NCI-H128 (cell line): ENCODE data around the gene GCLC.
"Not testable (repeated sequence)": the region's sequence is repeated elsewhere in the genome, so short reads cannot be mapped to it uniquely, and the experiment has no call there.

Source experiments
- DNase-seq: peaks from one replicate; lab custom pipeline; 2025; ENCODE audit not compliant: unreplicated experiment; lab: John Stamatoyannopoulos, UW

GCLC gene

GRCh38 chr6:53544470-53545308 is at the start of gene GCLC:
Gene GCLC (minus strand): TSS chr6:53545101. CDS start chr6:53544645, 456 bp downstream.
- peak; percentile 74 for DNase-seq

DNA sequence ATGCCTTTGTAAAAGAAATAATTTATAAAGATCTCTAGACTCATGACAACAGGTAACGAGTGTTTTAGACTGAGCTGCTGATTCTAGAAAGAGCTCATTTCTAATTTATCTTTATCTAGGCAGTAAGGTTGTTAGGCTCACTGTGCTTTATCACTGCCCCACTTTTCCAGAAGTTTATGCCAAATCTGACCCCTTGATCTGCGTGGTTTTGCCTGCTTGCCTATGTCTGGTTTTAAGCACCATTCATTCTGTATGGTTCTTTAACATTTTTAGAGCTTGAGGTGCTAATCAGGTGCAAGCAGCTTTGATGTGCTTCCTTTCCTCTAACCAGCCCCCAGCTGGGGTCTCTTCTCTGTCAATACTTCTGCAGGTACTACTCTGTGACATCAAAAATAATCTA is 49.7 kb upstream of the GCLC start:
- no peak for DNase-seq

- DNase-seq, result no peak
Measured at GRCh38 chr6:53593001-53593488, 48.1 kb upstream of the GCLC start.

DNA sequence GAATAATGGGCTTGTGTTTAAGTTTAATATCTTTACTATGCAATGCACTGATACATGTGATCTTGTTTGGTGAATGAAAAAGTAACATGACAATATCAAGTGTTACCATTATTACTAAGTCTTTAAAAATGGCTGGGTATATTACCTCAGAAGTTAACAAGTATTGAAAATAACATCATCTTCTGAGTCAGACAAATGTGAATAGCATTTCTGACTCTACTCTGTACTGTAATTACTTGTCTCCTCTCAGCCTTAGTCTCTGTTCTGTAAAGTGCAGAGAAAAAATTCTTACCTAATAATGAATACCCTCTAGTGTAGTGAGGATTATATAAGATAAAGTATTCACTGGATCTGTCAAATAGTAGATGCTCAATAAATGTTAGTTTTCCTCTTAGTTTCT is 47.0 kb upstream of the GCLC start:
- no peak for DNase-seq

DNA sequence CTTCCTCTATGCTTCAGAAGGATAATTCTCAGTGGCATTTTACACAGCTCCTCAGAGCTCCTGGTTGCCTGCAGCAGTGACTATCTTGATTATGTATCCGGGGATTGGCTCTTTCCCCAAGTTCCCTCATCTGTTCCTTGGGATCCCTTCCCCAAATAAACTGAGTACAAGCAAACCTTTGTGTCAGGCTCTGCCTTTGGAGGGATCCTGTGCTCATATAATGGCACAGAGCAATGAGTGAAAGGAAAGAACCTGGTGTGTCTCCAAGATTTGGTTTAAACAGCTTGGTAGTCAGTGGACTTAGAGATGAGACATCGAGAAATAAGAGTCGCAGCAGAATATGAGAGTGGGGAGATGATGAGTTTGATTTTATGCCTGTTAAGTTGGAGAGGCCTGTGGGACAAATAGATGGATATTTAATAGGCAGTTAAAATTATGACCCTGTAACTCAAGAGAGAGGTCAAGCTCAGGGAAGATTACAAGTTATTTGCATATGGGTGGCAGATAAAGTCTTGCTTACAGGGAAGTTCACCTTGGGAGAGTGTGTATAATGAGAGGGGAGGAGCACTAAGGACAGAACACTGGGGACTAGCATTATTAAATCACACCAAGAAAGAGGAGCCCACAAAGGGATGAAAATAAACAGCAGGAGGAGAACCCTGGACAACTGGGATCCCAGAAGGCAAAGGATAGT is 44.1 kb upstream of the GCLC start:
- no peak for DNase-seq

DNA sequence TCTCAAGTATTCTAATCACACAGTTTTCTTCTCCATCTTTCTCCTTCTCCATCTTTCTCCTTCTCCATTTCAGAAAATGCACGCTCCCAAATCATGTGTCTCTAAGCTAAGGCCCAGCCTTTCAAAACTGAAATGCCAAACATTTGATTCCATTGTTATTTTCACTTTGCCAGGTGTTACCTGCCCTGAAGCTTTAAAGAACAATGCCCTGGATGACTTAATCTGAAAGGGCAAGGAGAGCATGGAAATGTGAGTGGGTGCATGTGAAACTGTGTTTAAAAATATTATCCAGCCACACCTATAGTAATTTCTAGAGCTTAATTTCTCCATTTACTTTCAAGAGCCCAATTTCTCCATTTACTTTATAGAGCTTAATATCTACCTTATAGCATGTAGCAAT is 42.4 kb upstream of the GCLC start:
- no peak for DNase-seq

GRCh38 chr6:53585208-53585900 is 40.5 kb upstream of the GCLC start:
- DNase-seq, result no peak

DNA sequence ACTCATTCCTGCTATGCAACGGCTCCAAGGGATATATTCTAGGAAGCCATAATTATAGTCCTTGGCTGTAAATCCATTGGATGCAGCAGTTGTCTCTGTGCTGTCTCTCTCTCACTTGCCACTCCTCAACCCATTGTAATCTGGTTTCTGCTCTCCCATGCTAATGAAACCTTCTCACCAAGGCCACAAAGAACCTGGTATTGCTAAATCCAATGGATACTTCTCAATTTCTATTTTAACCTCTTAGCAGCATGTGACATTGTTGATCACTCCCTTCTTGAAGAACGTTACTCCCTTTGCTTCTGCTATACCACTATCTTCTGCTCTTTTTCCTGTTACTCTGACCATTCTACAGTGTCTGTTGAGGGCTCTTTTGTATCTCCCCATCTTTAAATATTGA is 39.8 kb upstream of the GCLC start:
- no peak for DNase-seq

DNA sequence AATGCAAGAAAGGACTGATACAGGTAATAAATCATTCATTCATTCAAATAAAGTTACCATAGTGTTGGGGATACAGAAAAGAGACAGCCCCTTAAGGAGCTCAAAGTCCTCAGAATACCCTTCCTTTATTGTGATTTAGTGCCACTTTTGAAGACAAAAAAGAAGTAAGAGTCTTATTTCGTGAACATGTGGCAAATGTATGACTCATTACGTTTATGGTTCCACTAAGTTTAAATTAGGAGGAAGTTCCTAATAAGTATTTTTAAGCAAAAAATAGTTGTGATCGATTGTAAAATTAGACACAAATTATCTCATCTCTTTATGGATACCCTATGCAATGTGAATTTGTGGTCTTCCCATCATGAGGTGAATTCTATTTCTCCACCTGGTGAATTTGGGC is 38.5 kb upstream of the GCLC start:
- no peak for DNase-seq

DNA sequence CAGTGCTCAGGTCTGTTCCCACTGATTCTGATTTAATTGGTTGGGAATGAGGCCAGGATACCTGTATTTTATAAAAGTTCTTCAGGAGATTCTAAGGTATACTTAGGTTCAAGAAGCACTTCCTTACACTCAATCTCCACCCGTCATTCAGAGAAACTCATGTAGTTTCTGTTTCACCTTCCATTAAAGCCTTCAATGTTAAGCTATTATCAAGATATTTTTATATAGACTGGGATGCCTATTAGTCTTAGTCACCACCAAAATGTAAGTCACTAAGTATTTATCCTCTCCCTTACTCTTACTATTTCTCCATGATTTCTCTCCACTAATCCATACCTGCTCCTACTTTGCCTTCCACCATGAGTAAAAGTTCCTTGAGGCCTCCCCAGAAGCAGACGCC is 38.1 kb upstream of the GCLC start:
- DNase-seq, result no peak

- DNase-seq, result no peak
Measured at GRCh38 chr6:53581856-53582255, 37.0 kb upstream of the GCLC start.

- no peak for DNase-seq
Measured at GRCh38 chr6:53581173-53581773, 36.4 kb upstream of the GCLC start.

- DNase-seq, result no peak
Measured at GRCh38 chr6:53579338-53579737, 34.4 kb upstream of the GCLC start.

GRCh38 chr6:53578371-53578770 is 33.5 kb upstream of the GCLC start:
- no peak for DNase-seq

DNA sequence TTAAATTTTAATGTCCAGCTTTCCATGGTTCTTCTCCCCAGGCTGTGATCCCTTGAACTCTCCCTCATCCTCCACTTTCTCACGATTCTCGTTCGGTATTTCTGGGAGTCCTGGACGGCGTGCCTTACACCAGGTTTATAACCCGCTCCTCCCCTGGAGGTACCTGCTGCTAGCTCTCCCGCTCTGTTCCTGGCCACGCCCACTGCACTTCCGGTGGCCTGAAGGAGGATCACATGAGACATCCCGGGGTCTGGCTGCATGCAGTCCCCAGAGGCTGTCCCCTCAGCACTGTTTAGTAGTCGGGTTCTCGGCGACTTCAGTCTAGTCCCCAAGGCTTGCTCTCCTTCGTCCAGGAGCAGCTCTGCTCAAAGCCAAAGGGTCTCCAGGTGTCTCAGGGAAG is 28.4 kb upstream of the GCLC start:
- no peak for DNase-seq

- not testable (repeated sequence) for DNase-seq
Measured at GRCh38 chr6:53572379-53572778, 27.5 kb upstream of the GCLC start.

DNA sequence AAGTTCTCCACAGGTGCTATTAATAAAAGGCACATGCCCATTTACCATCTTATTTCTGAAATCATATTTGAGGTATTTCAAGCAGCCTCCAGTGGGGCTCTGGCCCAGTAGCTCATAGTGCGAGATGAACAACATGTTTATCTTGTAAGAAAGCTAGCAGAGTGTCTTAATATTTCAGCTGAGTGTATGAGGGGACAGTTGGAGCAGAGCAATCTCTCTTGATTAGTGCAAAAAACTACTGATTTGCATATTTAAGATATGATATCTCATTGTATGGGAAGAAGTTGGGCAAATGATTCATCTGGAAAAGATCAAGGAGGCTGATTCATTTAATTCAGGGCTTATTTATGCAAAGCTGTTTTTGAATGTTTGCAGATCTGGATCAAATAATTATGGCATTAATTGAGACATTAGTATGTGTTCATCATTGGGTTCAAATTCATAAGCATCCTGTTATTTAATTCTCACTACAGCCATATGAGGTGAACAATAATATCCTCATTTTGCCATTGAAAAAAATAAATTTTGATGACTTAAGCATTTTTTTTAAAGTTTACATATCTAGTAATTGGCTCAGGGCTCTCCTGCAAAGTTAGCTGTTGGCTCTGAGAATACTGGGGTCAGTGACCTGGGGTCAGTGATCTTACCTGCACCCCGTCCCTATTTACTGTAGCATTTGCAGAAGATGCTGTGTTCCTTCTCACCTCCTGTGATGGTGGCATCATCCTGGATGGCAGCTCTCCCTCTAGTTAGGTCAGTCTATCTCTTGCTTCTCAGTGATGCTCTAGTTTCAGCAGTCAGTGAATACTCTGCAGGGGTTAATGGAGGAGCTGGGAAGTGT is 24.1 kb upstream of the GCLC start:
- no peak for DNase-seq

- no peak for DNase-seq
Measured at GRCh38 chr6:53567701-53568100, 22.8 kb upstream of the GCLC start.

- DNase-seq, result no peak
Measured at GRCh38 chr6:53566755-53567154, 21.9 kb upstream of the GCLC start.

DNA sequence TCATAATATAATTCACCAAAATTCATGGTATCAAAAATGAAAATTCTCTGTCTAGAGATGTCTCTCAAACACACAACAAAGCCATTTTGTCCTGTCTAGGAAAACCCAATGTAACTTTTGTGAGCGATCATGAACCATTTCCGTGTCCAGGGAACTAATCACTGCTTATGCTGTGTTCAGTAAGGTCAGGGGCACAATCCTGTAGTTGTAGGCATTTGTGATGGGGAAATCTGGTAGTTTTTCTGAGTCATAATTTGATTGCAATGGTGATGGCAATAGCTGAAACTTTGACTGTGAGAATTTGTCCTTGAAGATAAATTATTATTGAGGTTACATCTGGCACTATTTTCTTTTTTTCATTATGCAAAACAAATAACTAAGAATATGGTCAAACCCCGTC is 21.0 kb upstream of the GCLC start:
- DNase-seq, result no peak
